Measurements from ENCODE around the gene LHPP.
"Not testable (repeated sequence)": the region's sequence is repeated elsewhere in the genome, so short reads cannot be mapped to it uniquely, and the experiment has no call there.

The LHPP gene

GRCh38 chr10:124602121-124602561 lies 140.5 kb downstream of the LHPP start:
- in situ Hi-C loops (cut with MboI; ENCODE audit: low sequenced_read_pairs) = no loop called here

GRCh38 chr10:124602646-124603365 lies 141.2 kb downstream of the LHPP start:
- in situ Hi-C loops (cut with MboI; ENCODE audit: low sequenced_read_pairs) = no loop called here

GRCh38 chr10:124603376-124604213 lies 142.0 kb downstream of the LHPP start:
- in situ Hi-C loops (cut with MboI; ENCODE audit: low sequenced_read_pairs) = no loop called here

GRCh38 chr10:124604214-124605000 lies 142.8 kb downstream of the LHPP start:
- in situ Hi-C loops (cut with MboI; ENCODE audit: low sequenced_read_pairs) = no loop called here

- in situ Hi-C loops (cut with MboI; ENCODE audit: low sequenced_read_pairs) = no loop called here
These were observed 143.4 kb downstream of the LHPP start for GRCh38 chr10:124605001-124605370.

- in situ Hi-C loops (cut with MboI; ENCODE audit: low sequenced_read_pairs) = no loop called here
These were observed 143.8 kb downstream of the LHPP start for GRCh38 chr10:124605481-124605855.

- in situ Hi-C loops (cut with MboI; ENCODE audit: low sequenced_read_pairs) = no loop called here
These were observed 144.5 kb downstream of the LHPP start for GRCh38 chr10:124605856-124606812.

GRCh38 chr10:124606822-124607221 lies 145.2 kb downstream of the LHPP start:
- in situ Hi-C loops (cut with MboI; ENCODE audit: low sequenced_read_pairs) = no loop called here

- in situ Hi-C loops (cut with MboI; ENCODE audit: low sequenced_read_pairs) = no loop called here
These were observed 146.1 kb downstream of the LHPP start for GRCh38 chr10:124607693-124608092.

GRCh38 chr10:124608093-124608721 lies 146.6 kb downstream of the LHPP start:
- in situ Hi-C loops (cut with MboI; ENCODE audit: low sequenced_read_pairs) = no loop called here

GRCh38 chr10:124609698-124610097 lies 148.1 kb downstream of the LHPP start:
- in situ Hi-C loops (cut with MboI; ENCODE audit: low sequenced_read_pairs) = no loop called here

- in situ Hi-C loops (cut with MboI; ENCODE audit: low sequenced_read_pairs) = not testable (repeated sequence)
These were observed 148.6 kb downstream of the LHPP start for GRCh38 chr10:124610186-124610585.

- in situ Hi-C loops (cut with MboI; ENCODE audit: low sequenced_read_pairs) = not testable (repeated sequence)
These were observed 149.2 kb downstream of the LHPP start for GRCh38 chr10:124610851-124611250.

- in situ Hi-C loops (cut with MboI; ENCODE audit: low sequenced_read_pairs) = no loop called here
These were observed 150.1 kb downstream of the LHPP start for GRCh38 chr10:124611738-124612137.

GRCh38 chr10:124612611-124613498 lies 151.2 kb downstream of the LHPP start:
- in situ Hi-C loops (cut with MboI; ENCODE audit: low sequenced_read_pairs) = no loop called here

GRCh38 chr10:124614003-124614659 lies 152.5 kb downstream of the LHPP start:
- in situ Hi-C loops (cut with MboI; ENCODE audit: low sequenced_read_pairs) = no loop called here

- in situ Hi-C loops (cut with MboI; ENCODE audit: low sequenced_read_pairs) = no loop called here
These were observed 153.6 kb downstream of the LHPP start for GRCh38 chr10:124615259-124615658.

Measured in HL-60/S4 treated with retinoic acid at 250 ng/mL for 4 days and 3 days (cell line).